ENCODE results near the gene METTL25B.

The METTL25B gene

DNA sequence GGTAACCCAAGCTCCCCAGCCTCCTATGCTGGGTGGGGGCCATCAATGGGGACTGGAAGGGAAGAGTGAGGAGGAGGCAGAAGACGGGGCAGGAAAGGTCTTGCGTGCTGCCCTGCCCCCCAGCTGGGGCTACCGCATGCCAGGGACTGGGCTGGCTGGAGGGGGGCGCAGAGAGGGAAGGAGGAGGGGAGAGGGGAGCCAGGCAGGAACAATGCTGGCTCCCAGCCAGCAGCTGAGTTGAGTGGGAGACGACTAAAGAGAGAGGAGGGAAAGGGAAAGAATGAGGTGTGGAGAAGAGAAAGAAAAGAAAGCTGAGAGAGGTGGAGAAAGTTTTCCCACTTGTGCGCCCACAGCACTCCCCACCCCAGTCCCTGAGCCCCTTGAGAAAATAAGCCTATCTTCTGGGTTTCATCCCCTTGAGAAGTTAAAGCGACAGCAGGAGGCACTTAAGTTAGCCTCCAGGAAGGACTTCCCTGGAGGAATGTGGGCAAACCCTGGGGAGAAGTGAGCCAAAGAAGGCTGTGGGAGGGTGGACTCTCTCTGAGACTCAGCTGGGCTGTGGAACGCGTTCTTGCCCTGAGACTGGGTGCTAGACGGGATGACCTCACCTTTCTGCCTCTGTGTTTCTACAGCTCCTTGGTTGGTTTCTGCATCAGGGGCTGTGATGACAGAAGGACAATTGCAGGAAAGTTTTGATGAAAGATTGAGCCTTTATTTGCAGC lies 38.2 kb upstream of the METTL25B start:
- TF ChIP-seq, protein P1, sequence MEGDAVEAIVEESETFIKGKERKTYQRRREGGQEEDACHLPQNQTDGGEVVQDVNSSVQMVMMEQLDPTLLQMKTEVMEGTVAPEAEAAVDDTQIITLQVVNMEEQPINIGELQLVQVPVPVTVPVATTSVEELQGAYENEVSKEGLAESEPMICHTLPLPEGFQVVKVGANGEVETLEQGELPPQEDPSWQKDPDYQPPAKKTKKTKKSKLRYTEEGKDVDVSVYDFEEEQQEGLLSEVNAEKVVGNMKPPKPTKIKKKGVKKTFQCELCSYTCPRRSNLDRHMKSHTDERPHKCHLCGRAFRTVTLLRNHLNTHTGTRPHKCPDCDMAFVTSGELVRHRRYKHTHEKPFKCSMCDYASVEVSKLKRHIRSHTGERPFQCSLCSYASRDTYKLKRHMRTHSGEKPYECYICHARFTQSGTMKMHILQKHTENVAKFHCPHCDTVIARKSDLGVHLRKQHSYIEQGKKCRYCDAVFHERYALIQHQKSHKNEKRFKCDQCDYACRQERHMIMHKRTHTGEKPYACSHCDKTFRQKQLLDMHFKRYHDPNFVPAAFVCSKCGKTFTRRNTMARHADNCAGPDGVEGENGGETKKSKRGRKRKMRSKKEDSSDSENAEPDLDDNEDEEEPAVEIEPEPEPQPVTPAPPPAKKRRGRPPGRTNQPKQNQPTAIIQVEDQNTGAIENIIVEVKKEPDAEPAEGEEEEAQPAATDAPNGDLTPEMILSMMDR (IDR thresholded peaks at IDR 0.05; ENCODE audit: insufficient read depth, low read length, poor library complexity, severe bottlenecking): no peak
- TF ChIP-seq EZH2phosphoT487 (conservative IDR thresholded peaks at IDR 0.05; ENCODE audit: low read length): no peak
- H3K27ac ChIP-seq (ENCODE audit: low read depth, low read length): no peak overlapping the region

DNA sequence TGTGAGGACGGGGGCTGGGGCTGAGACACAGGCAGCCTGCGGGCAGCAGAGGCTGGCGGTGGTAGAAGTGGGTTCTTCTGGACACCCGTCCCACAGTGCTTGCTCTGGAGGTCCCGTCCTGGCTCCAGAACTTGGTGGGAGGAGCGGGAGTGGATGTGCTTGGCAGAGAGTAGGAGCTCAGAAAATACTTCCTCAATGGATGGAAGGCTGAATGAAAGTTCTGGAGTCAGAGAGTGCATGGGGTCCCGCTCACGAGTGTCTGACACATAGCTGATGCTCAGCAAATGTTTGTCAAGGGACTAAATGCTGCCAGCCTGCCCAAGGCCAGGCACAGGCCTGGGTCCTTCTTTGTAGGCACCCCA lies 37.6 kb upstream of the METTL25B start:
- Histone ChIP-seq H3K27me3 (ENCODE audit: low read length) (no peaks in the 10 kb centered on the region), H3K9ac (ENCODE audit: low read length) (no peak overlapping the region), H3F3A (ENCODE audit: insufficient read depth) (no peaks in the 10 kb centered on the region), H3K9me2 (replicated peaks; ENCODE audit: insufficient read depth, low read length) (no peaks in the 10 kb centered on the region), H3K4me2 (ENCODE audit: low read depth, low read length, poor library complexity, severe bottlenecking) (no peak overlapping the region), H3K4me3 (ENCODE audit: insufficient read depth, low read length, poor library complexity, severe bottlenecking) (no peak overlapping the region), H3K27ac (ENCODE audit: low read depth, low read length) (no peak overlapping the region), H3K79me2 (ENCODE audit: insufficient read depth, low read length) (no peaks in the 10 kb centered on the region), H4K20me1 (ENCODE audit: low read depth, low read length) (no peaks in the 10 kb centered on the region), H2AFZ (ENCODE audit: low read depth, low read length, severe bottlenecking) (no peak overlapping the region), H3K36me3 (ENCODE audit: low read length) (no peaks in the 10 kb centered on the region), H3K9me3 (ENCODE audit: insufficient read depth, low read length) (no peaks in the 10 kb centered on the region)
- no peak for TF ChIP-seq EZH2phosphoT487 (conservative IDR thresholded peaks at IDR 0.05; ENCODE audit: low read length)
- TF ChIP-seq, protein P1 (IDR thresholded peaks at IDR 0.05; ENCODE audit: insufficient read depth, low read length, poor library complexity, severe bottlenecking): no peak

More for the DNA sequence above, 38.2 kb upstream of the METTL25B start:
- no peaks in the 10 kb centered on the region for H4K20me1 ChIP-seq (ENCODE audit: low read depth, low read length)
- no peak overlapping the region for H3K4me3 ChIP-seq (ENCODE audit: insufficient read depth, low read length, poor library complexity, severe bottlenecking)
- H3F3A ChIP-seq (ENCODE audit: insufficient read depth): no peaks in the 10 kb centered on the region
- H3K79me2 ChIP-seq (ENCODE audit: insufficient read depth, low read length): no peaks in the 10 kb centered on the region
- H3K9me3 ChIP-seq (ENCODE audit: insufficient read depth, low read length): no peaks in the 10 kb centered on the region
- H3K4me2 ChIP-seq (ENCODE audit: low read depth, low read length, poor library complexity, severe bottlenecking): no peak overlapping the region
- H3K36me3 ChIP-seq (ENCODE audit: low read length): no peaks in the 10 kb centered on the region
- no peaks in the 10 kb centered on the region for H3K9me2 ChIP-seq (replicated peaks; ENCODE audit: insufficient read depth, low read length)
- no peak overlapping the region for H2AFZ ChIP-seq (ENCODE audit: low read depth, low read length, severe bottlenecking)
- no peak overlapping the region for H3K9ac ChIP-seq (ENCODE audit: low read length)
- H3K27me3 ChIP-seq (ENCODE audit: low read length): no peaks in the 10 kb centered on the region

DNA sequence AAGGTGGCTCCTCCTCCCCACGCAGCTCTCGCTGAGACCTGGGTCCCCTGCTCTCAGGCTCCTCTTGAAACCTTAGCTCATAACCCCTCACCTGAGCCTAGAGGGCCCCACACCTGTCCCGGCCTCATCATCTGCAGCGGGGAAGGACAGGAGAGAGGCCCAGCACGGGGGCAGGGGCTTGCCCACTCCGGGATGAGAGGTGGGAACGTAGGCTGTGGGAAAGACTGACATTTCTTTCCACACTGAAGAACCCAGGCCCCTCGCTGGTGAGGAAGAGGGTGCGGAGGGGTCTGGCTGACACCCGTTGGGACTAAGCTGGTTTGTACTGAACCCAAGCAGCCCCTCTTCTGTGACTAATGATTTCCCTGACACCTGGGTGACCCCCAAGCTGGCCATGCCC lies 37.1 kb upstream of the METTL25B start:
- Histone ChIP-seq H3K4me2 (ENCODE audit: low read depth, low read length, poor library complexity, severe bottlenecking) (no peak overlapping the region), H3K79me2 (ENCODE audit: insufficient read depth, low read length) (no peaks in the 10 kb centered on the region), H4K20me1 (ENCODE audit: low read depth, low read length) (no peaks in the 10 kb centered on the region), H3K27me3 (ENCODE audit: low read length) (no peaks in the 10 kb centered on the region), H3F3A (ENCODE audit: insufficient read depth) (no peaks in the 10 kb centered on the region), H3K36me3 (ENCODE audit: low read length) (no peaks in the 10 kb centered on the region), H3K9ac (ENCODE audit: low read length) (no peak overlapping the region), H2AFZ (ENCODE audit: low read depth, low read length, severe bottlenecking) (no peak overlapping the region), H3K4me3 (ENCODE audit: insufficient read depth, low read length, poor library complexity, severe bottlenecking) (no peak overlapping the region), H3K27ac (ENCODE audit: low read depth, low read length) (no peak overlapping the region), H3K9me2 (replicated peaks; ENCODE audit: insufficient read depth, low read length) (no peaks in the 10 kb centered on the region), H3K9me3 (ENCODE audit: insufficient read depth, low read length) (no peaks in the 10 kb centered on the region)
- TF ChIP-seq, protein P1 (IDR thresholded peaks at IDR 0.05; ENCODE audit: insufficient read depth, low read length, poor library complexity, severe bottlenecking): no peak
- TF ChIP-seq EZH2phosphoT487 (conservative IDR thresholded peaks at IDR 0.05; ENCODE audit: low read length): no peak

Measured in SU-DHL-6 (cell line).